Prostate gland (tissue), 2 donors: ENCODE measurements around the gene SLC32A1. TPM values are rescaled to one million over a fixed set of nuclear protein-coding genes. Genes with fewer than 3 reads are reported as not detected.

Source experiments
- DNase-seq: peaks from one replicate; pipeline ENCODE4 v3.0.0-alpha.2; 2019; ENCODE audit warnings: low spot score
- H3K27ac ChIP-seq, 2 donors: fragments of 200-600 bp; sonication (generic); 2 replicates each; pipeline ENCODE4 v1.5.1; 2017 to 2019
- H3K27me3 ChIP-seq: fragments of 200-600 bp; sonication (generic); replicated peaks from 2 replicates; pipeline ENCODE4 v1.5.1; 2019; ENCODE audit not compliant: insufficient read depth
- H3K36me3 ChIP-seq, 2 donors: fragments of 200-600 bp; sonication (generic); 1 replicate in 1 of 2; 2 replicates in 1 of 2; pipeline versions ENCODE4 v1.5.1 to v1.8.1; 2017 to 2019
- H3K4me1 ChIP-seq: fragments of 200-600 bp; sonication (generic); replicated peaks from 2 replicates; pipeline ENCODE4 v1.5.1; 2019
- H3K4me3 ChIP-seq, 2 donors: fragments of 200-600 bp; sonication (generic); 2 replicates each; pipeline ENCODE4 v1.5.1; 2017 to 2019
- H3K9me3 ChIP-seq: fragments of 200-600 bp; sonication (generic); 2 replicates; pipeline ENCODE4 v1.5.1; 2017
- CTCF ChIP-seq, 4 experiments: fragments of 200-600 bp in 2 of 4; fragments of 450-650 bp in 2 of 4; sonication (generic) in 2 of 4; IDR thresholded peaks; 1 replicate in 3 of 4; 2 replicates in 1 of 4; pipeline ENCODE4 v1.5.1; 2016 to 2019; ENCODE audit warnings: antibody characterized with exemption in 4 of 4, mild to moderate bottlenecking in 2 of 4, moderate library complexity in 2 of 4
- POLR2A ChIP-seq: fragments of 450-650 bp; IDR thresholded peaks from one replicate; pipeline ENCODE4 v1.6.1; 2016; ENCODE audit warnings: antibody characterized with exemption, mild to moderate bottlenecking
- POLR2AphosphoS5 ChIP-seq: sonication (generic); formaldehyde crosslinking; IDR thresholded peaks from one replicate; pipeline ENCODE4 v1.6.1; 2017; ENCODE audit warnings: antibody characterized with exemption
- WGBS: methylation state at CpG from one replicate; pipeline ENCODE4 v1.1.5; 2018; 5-methylcytosine and 5-hydroxymethylcytosine counted together
- intact Hi-C: fragments of 100-400 bp; cut with DNase I; formaldehyde crosslinking; loops from one replicate; pipeline ENCODE4 v1.14.2; 2022
- total RNA-seq, 2 donors: library from RNA; depleted of rRNA; stranded (reverse); fragments of >200 nt; gene quantifications; one replicate each; pipeline ENCODE4 v1.1.0, GENCODE V29; 2016

Gene SLC32A1
- total RNA-seq, 2 donors from 2014 or later, result not detected

DNA sequence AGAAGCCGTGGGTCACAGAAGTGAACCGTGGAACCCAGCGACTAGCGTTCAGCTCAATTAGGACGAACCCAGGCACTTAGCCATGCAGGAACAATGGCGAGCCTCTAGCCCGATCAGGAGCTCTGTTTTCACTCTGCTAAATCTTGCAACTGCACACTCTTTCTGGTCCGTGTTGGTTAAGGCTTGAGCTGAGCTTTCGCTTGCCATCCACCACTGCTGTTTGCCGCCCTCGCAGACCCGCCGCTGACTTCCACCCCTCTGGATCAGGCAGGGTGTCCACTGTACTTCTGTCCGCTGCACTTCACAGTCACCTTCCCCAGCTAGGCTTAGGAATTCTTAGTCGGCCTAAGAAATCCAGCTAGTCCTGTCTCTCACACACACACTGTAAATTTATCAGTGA, 25.7 kb upstream of the SLC32A1 start:
- TF ChIP-seq CTCF (IDR thresholded peaks at IDR 0.05) (no peak), POLR2A (no peak), POLR2AphosphoS5 (no peak)
- Histone ChIP-seq H3K36me3 (no peaks in the 10 kb centered on the region), H3K27me3 (peaks cover 3% of the 10 kb centered on the region), H3K9me3 (no peaks in the 10 kb centered on the region), H3K4me1 (no peaks in the 10 kb centered on the region), H3K27ac (no peak overlapping the region), H3K4me3 (no peak overlapping the region)
- intact Hi-C loops, result no loop called here
- WGBS, result 65% methylated on average over 14 of the region's 15 CpGs
- no peak for DNase-seq

- Histone ChIP-seq H3K4me3 (no peak overlapping the region), H3K9me3 (no peaks in the 10 kb centered on the region), H3K27me3 (peaks cover 3% of the 10 kb centered on the region), H3K27ac (no peak overlapping the region), H3K36me3 (no peaks in the 10 kb centered on the region), H3K4me1 (no peaks in the 10 kb centered on the region)
- TF ChIP-seq CTCF (IDR thresholded peaks at IDR 0.05) (no peak), POLR2A (no peak), POLR2AphosphoS5 (no peak)
- intact Hi-C loops, result no loop called here
- 38% methylated on average over 4 of the region's 4 CpGs for WGBS
- DNase-seq, result no peak
These were observed 24.1 kb upstream of the SLC32A1 start for GRCh38 chr20:38700141-38700540.

DNA sequence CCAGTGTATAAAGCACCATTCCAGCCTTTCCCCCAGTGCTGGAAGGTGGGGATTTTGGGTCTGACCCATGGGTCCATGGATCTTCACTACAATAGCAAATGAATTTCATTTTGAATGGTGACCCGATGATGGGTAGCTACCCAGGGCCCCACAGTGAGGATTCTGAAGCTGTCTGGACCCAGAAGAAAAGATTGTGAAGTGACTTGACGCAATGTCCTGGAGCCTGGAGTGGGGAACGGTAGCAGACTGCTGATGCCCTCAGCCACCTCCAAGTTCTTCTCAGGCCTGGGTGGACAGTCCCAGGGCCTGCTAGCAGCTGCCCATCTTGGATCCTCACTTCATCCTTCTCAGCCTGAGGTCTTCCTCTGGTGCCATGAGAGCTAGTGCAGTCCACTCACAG, 23.4 kb upstream of the SLC32A1 start:
- Histone ChIP-seq H3K9me3 (no peaks in the 10 kb centered on the region), H3K27me3 (peaks cover 3% of the 10 kb centered on the region), H3K4me1 (no peaks in the 10 kb centered on the region), H3K27ac (no peak overlapping the region), H3K36me3 (no peaks in the 10 kb centered on the region), H3K4me3 (no peak overlapping the region)
- intact Hi-C loops, result no loop called here
- no peak for DNase-seq
- 90% methylated on average over 3 of the region's 3 CpGs for WGBS
- TF ChIP-seq POLR2AphosphoS5 (no peak), CTCF (IDR thresholded peaks at IDR 0.05) (no peak), POLR2A (no peak)

GRCh38 chr20:38703526-38703925, 20.8 kb upstream of the SLC32A1 start:
- no peaks in the 10 kb centered on the region for H3K9me3 ChIP-seq
- no peaks in the 10 kb centered on the region for H3K36me3 ChIP-seq
- H3K27ac ChIP-seq, result no peak overlapping the region
- intact Hi-C loops, result no loop called here
- peaks cover 3% of the 10 kb centered on the region for H3K27me3 ChIP-seq
- DNase-seq, result no peak
- no peaks in the 10 kb centered on the region for H3K4me1 ChIP-seq
- 75% methylated on average over 3 of the region's 3 CpGs for WGBS
- TF ChIP-seq POLR2A, result no peak
- TF ChIP-seq CTCF (IDR thresholded peaks at IDR 0.05), result no peak
- TF ChIP-seq POLR2AphosphoS5, result no peak
- no peak overlapping the region for H3K4me3 ChIP-seq

DNA sequence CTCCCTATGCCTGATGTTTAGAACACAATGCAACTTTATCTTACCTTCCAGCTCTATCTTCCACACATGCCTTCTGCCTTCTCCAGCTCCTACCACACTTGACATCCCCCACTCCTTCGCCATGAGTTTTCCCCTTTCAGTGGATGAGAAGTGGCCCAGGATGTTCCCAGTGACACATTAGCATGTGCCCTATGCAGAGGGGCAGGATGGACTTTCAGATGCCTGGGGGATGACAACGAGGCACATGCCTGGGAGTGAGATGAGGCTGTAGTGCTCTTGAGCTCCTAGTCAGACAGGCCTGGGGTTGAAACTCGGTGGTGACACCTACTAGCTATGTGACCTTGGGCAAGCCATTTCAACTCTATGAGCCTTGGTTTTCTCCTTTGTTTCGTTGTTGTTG, 20.1 kb upstream of the SLC32A1 start:
- Histone ChIP-seq H3K27me3 (peaks cover under 1% of the 10 kb centered on the region), H3K27ac (no peak overlapping the region), H3K4me3 (no peak overlapping the region), H3K9me3 (no peaks in the 10 kb centered on the region), H3K36me3 (no peaks in the 10 kb centered on the region), H3K4me1 (no peaks in the 10 kb centered on the region)
- DNase-seq, result no peak
- TF ChIP-seq CTCF (IDR thresholded peaks at IDR 0.05), result no peak
- TF ChIP-seq POLR2A, result no peak
- TF ChIP-seq POLR2AphosphoS5, result no peak
- 66% methylated on average over 4 of the region's 4 CpGs for WGBS
- intact Hi-C loops, result no loop called here
